NCI-H82 treated with DMSO at 0.1 percent for 48 hours (cell line): ENCODE data around the gene TEC.
A peak's percentile ranks its signal among the peaks of the same experiment; 100 is the strongest.
"Not testable (repeated sequence)": the region's sequence is repeated elsewhere in the genome, so short reads cannot be mapped to it uniquely, and the experiment has no call there.

ENCODE experiments used
- DNase-seq: peaks from one replicate; lab custom pipeline; 2025; ENCODE audit not compliant: unreplicated experiment; lab: John Stamatoyannopoulos, UW

TEC gene

DNA sequence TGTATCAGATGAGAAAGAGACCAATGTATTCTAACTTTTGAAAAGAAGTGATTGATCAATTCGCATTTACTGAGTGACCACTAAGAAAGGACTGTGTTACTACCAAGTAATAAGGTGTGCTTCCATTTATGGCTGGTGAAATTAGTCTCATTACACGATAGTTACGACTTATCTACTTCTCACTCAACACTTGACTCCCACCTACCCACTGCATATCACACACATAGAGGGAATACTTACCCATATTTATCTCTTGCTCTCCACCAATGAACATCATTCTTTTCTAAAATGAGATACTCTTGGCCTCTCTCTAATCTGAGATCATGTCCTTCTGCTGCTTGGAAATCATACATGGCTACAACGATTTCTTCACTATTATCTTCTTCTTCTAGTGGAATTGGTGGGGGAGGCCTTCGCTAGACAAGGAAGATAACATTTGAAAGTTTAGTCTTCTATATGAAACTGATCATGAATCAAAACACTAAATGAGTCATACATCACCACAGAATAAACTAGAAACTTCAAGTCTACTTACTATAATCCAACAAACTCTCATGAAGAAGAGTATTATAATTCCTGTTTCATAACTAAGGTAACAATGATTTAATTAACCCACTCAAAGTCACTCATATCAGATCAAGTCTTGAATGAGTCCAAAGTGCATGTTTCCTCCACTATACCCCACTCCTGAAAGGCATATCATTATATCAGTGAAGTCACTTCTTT is 101.9 kb downstream of the TEC start:
- DNase-seq: no peak

DNA sequence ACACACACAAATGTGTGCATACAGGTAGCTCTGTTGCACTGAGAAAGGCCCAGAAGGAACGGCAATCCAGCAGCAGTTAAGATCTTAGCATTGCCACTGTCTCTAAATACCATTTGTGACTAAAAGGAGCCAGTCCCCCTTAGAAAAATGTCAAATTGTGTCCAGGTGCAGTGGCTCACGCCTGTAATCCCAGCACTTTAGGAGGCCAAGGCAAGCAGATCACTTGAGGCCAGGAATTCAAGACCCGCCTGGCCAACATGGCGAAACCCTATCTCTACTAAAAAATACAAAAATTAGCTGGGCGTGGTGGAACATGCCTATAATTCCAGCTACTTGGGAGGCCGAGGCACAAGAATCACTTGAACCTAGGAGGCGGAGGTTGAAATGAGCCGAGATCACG is 105.1 kb downstream of the TEC start:
- DNase-seq: not testable (repeated sequence)

DNA sequence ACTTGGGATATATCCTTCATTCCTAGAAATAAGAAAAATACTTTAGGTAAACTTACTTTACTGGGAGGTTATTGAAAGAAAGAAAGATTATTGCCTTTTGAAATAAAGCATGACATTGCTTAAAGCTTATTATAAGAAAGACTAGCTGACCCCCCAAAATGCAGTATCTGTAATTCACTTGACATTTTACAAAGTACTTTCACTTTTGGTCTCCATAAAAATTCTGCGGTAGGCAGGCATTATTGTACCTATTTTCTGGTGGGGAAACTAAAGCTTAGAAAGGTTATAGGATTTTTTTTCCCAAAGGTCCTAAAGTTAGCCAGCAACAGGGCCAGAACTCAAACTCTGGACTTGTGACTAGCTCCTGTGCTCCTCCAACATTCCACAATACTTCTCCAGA is 105.9 kb downstream of the TEC start:
- DNase-seq: no peak

DNA sequence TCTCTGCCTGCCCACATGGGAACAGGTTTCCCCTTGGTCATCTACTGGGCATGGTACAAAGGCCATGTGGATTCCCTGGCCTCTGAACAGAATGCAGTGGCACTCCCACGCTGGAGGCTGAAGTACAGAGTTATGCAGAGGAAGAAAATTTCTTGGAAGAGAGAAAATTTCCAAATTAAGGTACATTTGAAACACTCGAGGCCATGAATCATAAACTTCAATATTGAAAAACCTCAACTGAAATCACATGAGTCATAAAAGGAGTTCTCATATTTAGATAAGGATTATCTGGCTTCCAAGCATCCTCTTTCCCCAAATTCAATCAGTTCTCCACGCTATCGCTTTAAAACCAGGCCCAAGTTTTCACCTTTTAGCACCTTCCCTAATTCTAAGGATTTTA is 107.5 kb downstream of the TEC start:
- DNase-seq: no peak

DNA sequence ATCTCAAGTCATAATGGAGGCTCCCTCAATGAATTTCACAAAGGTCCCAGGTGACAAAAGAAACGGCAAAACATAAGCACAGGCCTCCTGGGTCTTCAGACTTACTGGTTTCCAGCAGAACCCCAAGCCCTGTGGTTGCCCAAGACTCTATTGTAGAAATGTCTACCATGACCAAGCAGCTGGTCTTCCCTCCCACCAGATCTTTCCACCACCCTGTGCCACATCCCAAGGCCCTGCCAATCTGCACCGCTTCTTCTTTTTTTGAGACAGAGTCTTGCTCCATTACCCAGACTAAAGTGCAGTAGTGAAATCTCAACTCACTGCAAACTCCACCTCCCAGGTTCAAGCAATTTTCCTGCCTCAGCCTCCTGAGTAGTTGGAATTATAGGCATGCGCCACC is 112.4 kb downstream of the TEC start:
- no peak for DNase-seq

DNA sequence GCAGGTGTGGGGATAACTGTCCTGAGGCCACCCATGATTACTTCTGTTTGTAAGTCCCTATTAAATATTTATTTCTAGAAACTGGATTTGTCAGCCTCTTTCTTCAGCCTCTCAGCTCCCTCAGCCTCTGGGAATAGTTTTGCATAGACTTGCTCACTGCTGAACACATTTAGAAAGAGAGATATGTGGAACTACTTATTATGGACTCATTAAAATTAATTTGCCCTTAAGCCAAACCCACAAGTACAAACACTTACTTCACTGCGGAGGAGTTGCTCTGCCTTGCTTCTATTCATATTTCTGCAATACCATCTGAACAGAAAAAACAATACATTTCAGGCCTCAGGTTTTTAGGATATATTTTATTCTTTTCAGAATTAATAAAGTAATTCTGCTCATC is 113.2 kb downstream of the TEC start:
- DNase-seq: no peak

DNA sequence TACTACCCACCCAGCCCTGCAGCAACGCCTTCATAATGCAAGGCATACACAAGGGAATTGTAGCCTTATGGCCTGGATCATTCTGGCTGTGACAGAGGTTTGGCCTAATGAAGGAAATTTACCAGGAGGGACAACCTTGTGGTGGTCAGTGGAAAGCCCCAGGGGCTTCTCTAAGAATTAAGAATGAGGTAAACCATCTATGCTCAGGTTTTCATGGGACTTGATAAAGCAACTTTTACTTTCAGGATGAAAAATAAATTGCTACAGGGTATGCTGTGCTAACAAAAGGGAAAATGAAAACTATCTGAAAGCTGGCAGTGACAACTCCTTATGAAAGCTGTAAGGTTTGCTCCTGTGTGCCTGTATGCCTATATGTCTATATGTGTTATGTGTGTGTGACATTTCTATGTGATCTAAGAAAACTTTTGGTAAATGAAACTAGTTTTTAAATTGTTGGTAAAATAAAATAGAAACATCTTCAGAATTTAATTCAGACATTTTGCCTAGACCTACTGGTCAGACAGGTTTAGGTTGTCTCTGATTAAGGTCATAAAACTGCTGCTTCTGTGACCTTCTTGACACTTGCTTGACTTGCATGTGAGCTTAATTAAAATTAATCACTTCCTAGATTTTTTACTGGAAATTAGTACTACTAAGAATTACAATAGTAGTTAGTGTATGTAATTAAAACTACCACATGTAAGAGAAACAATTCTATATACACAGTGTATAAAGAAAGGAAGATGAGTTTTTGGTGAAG is 115.7 kb downstream of the TEC start:
- DNase-seq: no peak

DNA sequence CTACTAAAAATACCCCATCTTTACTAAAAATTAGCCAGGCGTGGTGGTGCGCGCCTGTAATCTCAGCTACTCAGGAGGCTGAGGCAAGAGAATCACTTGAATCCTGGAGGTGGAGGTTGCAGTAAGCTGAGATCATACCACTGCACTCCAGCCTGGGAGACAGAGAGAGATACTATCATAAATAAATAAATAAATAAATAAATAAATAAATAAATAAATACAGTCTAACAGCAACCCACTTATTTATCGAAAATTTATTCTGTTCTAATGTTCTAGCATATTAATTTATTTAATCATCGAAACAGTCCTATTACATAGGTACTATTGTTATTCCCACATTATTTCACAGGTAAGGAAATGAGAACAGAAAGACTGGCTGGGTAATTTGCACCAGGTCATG is 117.4 kb downstream of the TEC start:
- DNase-seq: no peak

DNA sequence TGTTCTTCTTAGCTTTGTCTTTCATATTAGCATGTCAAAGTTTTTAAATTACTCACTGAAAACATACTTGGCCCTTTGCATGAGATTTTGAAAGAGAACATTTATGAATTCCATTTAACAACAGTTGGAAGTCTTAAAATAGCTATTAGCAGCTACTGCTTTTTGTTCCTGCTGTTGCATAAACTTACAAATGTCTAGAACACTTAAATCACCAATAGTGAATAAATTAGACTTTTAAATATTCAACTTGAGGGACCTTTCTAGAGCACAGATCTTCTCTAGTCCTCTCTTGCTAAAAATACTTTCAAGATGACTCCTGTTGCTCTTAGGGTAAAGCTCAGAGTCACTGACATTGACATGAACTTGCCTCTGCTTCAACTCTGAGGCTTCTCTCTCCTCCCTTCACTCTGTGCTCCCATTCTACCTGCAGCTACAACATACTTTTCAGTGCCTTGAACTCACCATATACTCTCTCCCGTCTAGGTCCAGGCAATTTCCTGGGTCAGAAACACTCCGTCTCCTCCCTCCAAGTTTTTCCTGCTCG is 119.7 kb downstream of the TEC start:
- no peak for DNase-seq

DNA sequence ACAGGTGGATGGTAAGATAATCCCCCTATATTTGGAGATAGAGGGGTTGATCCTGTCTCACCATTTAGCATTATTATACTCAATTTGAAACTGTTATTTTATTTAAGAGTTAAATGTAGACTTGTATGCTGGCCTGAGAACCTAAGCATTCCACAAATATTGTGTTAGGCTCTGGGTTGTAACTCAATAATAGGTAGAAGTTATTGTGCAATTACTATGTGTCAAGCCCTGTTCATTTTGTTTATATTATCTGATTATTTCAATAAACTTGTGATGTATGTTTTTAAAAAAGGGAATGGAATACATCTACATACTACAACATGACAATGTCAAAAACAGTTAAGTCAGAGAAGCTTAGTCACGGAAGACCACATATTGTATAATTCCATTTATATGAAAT is 122.0 kb downstream of the TEC start:
- no peak for DNase-seq

DNA sequence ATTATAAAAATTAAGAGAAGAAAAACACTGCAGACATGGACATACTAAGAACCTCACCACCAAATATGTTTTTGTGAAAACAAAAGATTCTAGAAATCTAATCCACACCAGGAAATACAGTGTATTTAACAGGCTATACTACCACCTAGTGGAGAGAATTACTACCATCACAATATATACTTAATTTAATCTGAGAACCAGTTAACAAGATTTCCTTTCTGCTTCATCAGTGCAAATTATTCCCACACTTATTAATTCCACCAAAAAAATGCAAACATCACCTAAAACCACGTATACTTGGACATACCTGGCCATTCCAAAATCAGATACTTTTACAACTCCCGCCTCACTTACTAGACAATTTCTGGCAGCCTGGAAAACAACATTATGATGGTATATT is 128.6 kb downstream of the TEC start:
- peak; percentile 16 for DNase-seq

DNA sequence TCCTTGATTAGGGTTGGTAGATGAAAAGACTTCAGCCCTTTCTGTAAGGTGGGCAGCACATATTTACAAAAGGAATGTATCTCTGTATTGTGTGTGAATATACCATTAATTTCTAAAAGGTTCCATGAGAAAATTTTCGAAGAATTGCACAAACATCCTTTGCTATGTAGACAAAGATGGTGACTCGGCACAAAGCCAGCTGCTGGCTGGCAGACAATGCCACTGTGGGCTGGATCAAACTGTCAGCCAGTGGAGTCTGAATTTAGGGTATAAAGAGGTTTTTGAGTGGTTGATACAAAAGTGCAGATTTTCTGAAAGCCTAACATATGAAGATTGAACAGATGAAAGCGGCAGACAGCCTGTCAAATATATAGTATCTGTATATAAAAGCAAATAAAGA is 129.9 kb downstream of the TEC start:
- DNase-seq: no peak

DNA sequence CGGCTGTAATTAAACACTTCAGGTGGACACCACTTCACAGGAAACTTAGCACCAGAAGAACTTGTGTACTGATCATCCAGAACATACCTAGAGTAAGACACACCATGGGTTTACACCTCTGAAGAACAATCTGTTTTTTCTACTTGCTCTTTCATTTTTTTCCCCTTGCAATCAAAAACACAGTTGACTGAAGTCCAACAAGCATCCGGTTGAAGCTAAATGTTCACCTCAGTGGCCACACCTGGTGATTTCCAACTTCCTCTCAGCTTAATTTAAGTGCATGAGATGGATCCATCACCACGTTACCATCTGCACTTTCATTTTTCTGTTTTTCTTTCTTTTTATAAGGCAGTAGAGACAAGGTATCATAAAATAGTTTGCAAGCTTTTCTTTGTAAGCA is 130.7 kb downstream of the TEC start:
- DNase-seq: no peak

DNA sequence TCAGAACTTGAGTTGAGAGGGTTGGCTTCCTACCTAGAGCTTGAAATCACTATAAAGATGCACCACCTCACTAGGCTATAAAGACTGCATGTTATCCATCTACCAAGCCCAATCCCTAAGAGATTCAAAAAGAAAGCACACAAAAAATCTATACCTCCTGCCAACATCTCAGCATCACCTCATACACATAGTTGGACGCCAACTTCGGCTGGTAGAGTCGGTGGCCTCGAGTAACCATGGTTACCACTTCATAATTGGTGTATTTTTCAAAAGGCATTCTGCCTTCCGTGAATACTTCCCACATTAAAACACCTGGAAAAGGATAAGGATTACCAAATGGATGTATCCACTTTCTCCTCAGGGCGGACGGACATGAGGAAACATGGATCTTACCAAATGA is 131.1 kb downstream of the TEC start:
- no peak for DNase-seq

DNA sequence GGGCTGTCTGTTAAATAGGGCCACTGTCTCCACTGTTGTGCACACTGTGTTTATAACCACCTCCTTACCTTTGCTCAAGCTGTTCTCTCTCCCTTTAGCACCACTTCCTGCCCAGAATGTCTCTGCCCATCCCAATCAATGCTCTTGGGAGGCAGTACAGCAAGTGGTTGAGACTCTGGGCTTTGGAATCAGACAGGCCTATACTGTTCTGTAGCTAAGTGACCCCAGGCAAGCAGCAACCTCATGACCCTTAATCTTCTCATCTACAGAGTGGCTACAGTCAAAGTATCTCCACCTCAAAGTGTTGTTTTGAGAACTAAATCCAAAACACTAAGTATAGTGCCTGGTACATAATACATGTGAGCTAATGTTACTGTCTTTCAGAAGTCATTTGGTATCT is 131.8 kb downstream of the TEC start:
- DNase-seq: no peak

DNA sequence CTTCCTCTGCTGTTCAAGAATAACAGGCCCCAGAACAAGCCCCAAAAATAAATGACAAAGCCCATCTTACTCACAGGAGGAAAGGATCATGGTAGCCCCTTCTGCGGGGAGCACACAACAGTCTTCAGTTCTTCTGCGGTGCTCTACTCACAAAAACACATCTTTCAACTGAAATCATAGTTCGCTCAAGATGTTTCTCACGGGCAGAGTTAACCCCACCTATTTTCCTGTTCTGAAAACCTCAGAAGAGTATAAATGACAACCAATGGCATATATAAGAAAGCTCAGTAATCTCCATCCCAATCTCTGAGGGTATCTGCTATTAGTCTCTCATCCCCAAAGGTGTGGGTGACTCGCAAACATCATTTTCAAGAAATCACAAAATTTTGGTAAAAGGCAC is 135.6 kb downstream of the TEC start, which contains the start of gene TXK:
Gene TXK (minus strand): TSS at position 170 of the 400 bp plus-strand sequence. CDS start 80 bp downstream, at position 90.
- no peak for DNase-seq

DNA sequence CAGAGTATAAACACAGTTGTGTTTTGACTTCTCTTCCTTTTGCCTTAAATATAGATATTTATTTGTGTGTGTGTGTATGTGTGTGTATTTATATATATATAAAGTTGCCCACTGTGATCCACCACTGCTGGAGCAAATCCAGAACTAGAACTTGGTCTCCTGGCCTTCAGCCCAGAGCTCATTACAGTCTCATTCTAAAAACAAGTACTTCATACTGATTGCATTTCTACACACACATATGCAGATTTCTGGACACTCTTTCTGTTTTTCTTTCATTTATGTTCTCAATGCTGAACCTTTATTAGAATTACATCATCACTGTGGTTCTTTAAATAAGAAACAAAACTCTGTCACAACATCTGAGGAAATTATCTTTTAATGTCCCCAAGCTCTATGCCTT is 136.0 kb downstream of the TEC start:
- DNase-seq: no peak

DNA sequence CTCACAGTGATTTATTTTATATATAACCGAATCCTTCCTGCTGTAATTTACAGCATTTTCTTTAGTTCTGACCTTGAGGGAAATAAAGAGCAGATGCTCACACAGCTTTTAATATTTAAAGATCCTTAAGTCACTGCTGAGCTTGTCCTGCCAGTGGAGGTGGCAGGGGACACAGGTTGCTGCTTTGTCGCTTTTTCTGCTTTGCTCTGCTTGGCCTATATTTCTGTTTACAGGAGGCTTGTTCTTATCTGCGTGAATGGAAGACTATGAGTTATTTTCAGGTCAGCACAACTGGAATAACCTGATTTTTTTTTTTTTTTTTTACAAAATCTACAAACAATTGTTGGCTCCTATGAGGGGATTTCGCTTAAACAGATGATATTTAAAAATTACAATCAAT is 137.9 kb downstream of the TEC start:
- DNase-seq: peak; percentile 46

DNA sequence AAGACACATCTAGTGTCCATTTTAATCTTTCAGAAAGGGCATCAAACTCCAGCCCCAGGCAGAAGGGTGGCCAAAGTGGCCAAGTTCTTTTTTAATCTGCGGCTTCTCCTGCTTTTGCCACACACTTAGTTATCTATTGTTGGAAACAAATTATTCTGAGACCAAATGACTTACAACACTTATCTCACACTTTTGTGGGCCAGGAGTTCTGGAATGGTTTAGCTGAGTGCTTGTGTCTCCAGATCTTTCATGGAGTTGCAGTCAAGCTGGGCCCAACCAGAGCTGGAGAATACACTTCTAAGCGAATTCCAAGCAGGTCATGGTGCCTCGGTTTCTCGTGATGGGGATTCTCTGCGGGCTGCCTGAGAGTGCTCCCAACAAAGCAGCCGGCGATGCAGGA is 139.5 kb downstream of the TEC start:
- DNase-seq: no peak

DNA sequence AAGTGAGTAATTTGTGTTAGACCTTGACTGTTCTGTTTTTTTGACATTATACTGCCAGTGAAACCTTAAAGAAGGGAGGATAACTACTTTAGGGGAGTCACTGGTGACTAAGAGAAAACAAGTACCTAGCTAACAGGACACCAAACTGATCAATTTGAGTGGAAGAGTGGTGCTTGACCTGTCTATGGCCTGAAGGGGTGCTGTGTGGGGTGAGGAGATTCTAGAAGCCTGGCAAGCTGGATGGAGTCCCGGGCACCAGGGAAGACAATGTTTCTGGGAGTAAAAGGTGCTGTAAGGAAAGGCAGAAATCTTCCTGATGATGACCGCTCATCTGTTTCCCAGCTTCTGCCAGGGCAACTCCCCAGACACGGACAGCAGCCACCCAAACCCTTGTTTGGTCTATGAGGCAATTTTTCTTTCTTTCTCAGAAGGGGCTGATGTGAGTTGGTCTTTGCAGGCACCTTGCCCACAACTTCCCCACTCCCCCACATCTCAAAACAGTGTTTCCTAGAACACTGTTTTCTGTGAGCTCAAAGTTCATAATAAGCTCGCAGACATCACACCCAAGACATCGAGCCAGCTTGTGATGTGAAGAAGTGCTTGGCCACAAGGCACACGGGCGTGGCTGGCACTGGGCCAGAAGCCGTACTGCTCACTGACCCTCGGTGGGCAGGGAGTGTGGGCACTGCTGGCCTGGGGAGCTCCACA is 140.2 kb downstream of the TEC start:
- no peak for DNase-seq

DNA sequence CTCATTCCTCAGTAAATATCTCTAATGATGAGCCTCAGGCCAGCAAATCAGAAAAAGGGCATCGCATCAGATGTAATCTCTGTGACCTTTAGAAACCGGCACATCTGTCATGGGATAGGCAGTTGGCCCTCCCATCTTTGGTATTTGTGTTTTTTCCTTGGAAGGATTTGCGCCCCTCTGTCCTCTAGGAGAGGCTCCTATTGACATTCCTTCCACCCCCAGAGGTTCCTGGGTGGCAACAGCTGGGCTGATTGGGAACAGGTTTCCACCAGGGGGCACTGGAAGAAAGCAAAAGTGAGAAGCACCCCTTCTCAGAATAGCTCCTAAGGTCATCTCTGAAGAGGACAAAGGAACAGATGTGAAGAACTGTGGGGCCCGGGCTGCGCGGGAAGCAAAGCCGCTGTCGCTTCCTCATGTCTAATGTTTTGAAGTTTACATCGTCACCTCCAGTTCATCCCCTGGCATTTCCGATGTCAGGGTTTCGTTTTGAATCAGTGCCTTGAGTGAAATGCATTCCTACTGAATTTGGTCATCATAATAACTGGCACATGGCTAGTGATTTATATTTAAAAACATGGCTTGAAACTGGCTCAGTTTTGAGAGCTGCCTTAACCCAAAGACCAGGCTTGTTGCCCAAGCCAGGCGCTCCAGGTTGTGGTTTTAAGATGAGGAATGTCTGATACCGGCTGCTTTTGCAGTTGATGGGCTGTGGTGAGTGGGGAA is 141.8 kb downstream of the TEC start:
- DNase-seq: peak; percentile 50
